HG03060 (cell line): ENCODE results near the gene EMX1.

Experiments used
- ATAC-seq: cut with Tn5 transposase; IDR thresholded peaks from one replicate; pipeline ENCODE4 v1.9.1; 2021; ENCODE audit warnings: low read depth, moderate number of reproducible peaks; ENCODE audit not compliant: unreplicated experiment

EMX1 gene

GRCh38 chr2:72924353-72925240 lies 7.3 kb downstream of the EMX1 start:
- ATAC-seq = no peak

GRCh38 chr2:72925328-72925943 lies 8.1 kb downstream of the EMX1 start:
- ATAC-seq = no peak

- ATAC-seq = no peak
Observed at GRCh38 chr2:72926368-72926767, 9.0 kb downstream of the EMX1 start.

- ATAC-seq = no peak
Observed at GRCh38 chr2:72926811-72927465, 9.6 kb downstream of the EMX1 start.

- ATAC-seq = no peak
Observed at GRCh38 chr2:72927619-72928550, 10.6 kb downstream of the EMX1 start.

- no peak for ATAC-seq
Observed at GRCh38 chr2:72929010-72929409, 11.7 kb downstream of the EMX1 start.

GRCh38 chr2:72931280-72931910 lies 14.1 kb downstream of the EMX1 start:
- ATAC-seq = no peak

GRCh38 chr2:72932045-72932740 lies 14.9 kb downstream of the EMX1 start:
- no peak for ATAC-seq

- no peak for ATAC-seq
Observed at GRCh38 chr2:72932805-72933204, 15.5 kb downstream of the EMX1 start.

GRCh38 chr2:72933207-72933606 lies 15.9 kb downstream of the EMX1 start:
- no peak for ATAC-seq

GRCh38 chr2:72933646-72934151 lies 16.4 kb downstream of the EMX1 start:
- no peak for ATAC-seq

GRCh38 chr2:72934683-72935610 lies 17.6 kb downstream of the EMX1 start:
- ATAC-seq = no peak

GRCh38 chr2:72935611-72935957 lies 18.3 kb downstream of the EMX1 start:
- no peak for ATAC-seq

GRCh38 chr2:72936660-72937355 lies 19.5 kb downstream of the EMX1 start:
- no peak for ATAC-seq

- no peak for ATAC-seq
Observed at GRCh38 chr2:72937356-72937669, 20.0 kb downstream of the EMX1 start.

- no peak for ATAC-seq
Observed at GRCh38 chr2:72938455-72938854, 21.1 kb downstream of the EMX1 start.

- ATAC-seq = no peak
Observed at GRCh38 chr2:72940361-72940760, 23.0 kb downstream of the EMX1 start.

GRCh38 chr2:72940786-72941185 lies 23.5 kb downstream of the EMX1 start:
- no peak for ATAC-seq
